SW480 (cell line): ENCODE results near the gene ANGPTL5.
A peak's percentile ranks its signal among the peaks of the same experiment; 100 is the strongest.

ENCODE experiments used
- DNase-seq: peaks from one replicate; pipeline ENCODE4 v3.0.0-alpha.2; 2016; ENCODE audit warnings: low spot score

The ANGPTL5 gene

GRCh38 chr11:101885631-101886030 lies 30.7 kb downstream of the ANGPTL5 start:
- no peak for DNase-seq

DNA sequence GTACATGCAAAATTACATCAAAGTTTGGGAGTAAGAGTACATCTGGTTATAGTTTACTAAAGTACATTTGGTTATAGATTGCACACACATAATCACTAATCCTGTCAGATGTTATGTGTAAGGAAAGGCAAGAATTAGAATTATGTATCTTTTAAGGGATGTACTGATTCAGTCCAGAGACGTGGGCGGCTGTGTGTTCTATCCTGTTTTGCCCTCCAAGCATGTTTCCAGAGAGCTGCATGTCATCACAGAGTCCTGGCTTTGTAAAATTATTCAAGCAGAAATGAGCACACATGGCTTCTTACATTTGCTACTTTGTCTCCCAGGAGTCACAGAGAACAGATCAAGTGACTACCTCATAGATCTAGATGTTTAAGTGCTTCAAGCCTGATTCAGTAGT lies 34.7 kb downstream of the ANGPTL5 start:
- DNase-seq, result no peak

DNA sequence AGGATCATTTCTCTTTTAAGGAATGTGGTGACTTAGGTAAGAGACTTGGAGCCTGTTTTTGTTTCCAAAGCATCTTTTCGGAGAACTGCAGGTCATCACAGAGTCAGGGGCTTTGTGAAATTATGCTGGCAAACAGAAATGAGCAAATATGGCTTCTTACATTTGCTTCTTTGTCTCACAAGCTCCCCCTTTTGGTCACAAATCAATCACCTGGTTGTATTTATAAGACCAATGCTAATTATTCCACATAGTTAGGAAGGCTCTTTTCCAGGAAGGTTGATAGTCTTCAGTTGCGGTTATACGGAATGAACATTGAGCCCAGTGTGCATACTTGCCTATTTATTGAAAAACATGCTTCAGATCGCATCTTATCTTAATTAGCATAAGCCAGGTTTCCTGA lies 36.1 kb downstream of the ANGPTL5 start:
- DNase-seq, result peak; percentile 46

GRCh38 chr11:101872171-101872882 lies 44.0 kb downstream of the ANGPTL5 start:
- no peak for DNase-seq

DNA sequence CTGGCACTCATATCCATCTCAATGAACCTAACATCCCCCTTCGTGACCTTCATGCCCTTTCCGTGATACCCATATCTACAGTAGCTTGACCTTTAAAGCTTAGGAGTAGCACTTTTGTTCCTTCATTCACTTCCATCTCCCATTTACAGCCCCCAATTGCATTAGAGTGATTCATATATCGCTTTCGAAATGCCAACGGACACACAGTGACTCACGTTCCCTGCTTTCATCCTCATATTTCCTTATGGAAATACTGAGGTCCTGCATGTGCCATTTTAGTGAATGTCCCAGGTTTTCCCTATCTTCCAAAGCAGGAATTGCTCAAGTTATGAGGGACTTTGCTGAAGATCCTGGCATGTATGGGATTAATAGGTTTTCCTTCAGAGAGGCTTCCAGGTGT lies 45.8 kb downstream of the ANGPTL5 start:
- DNase-seq, result peak; percentile 9

- no peak for DNase-seq
These were observed 48.4 kb downstream of the ANGPTL5 start for GRCh38 chr11:101867951-101868350.

DNA sequence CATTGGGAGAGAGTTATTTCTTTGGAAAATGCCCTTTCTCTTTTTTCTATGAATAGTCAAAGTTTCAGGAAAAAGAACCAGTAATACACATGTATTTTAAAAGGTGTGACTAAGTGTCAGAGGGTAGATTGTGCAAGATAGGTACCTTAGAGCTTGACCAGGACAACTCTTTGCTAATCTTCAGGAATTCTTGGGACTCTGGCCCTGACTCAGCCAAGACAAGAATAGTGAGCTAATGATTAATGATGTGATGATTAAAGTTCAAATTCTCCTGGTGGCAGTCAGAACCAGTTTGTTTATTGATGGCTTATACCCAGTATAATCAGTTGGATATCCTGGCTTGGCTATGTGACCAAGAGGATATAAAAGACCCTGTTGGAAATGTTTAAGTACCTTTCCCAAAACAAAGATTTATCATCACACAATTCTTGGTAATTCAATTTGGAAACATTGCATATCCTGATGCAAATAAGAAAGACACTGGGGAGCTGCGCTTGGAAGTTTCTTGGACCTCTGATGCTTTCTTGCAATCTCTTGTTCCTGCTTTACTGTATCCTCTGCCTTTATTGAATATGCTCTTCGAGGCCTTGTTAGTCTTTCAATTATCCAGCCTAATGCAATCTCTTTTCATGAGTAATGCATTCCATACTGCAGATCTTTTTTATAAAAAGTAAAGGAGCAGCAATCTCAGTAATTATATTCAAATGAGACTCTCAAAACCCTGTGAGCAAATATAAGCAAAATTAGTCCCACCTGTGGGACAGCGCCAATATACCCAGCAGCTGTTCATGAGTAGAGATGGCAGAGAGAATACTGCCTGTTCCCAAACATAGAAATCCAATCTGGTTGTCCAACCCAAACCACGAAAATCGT lies 49.5 kb downstream of the ANGPTL5 start:
- no peak for DNase-seq

- DNase-seq, result no peak
These were observed 52.2 kb downstream of the ANGPTL5 start for GRCh38 chr11:101864098-101864497.

DNA sequence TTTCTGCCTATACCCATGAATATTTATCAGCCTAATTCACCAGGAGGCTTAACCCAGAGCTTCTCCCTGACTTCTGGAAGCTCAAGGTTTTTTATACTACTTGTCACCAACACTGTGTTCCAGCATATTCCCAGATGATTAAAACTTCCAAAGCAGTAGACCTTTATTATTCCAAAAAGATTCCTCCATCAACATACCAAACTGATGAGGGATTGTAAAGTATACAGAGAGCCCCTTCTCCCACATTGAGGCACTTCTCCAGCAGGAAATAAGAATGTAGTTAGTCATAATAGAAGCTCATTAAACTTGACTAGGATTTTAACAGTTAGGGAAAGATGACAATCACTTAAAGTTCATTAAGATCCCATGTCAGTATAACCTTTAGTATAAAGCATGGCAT lies 53.0 kb downstream of the ANGPTL5 start:
- DNase-seq, result no peak

DNA sequence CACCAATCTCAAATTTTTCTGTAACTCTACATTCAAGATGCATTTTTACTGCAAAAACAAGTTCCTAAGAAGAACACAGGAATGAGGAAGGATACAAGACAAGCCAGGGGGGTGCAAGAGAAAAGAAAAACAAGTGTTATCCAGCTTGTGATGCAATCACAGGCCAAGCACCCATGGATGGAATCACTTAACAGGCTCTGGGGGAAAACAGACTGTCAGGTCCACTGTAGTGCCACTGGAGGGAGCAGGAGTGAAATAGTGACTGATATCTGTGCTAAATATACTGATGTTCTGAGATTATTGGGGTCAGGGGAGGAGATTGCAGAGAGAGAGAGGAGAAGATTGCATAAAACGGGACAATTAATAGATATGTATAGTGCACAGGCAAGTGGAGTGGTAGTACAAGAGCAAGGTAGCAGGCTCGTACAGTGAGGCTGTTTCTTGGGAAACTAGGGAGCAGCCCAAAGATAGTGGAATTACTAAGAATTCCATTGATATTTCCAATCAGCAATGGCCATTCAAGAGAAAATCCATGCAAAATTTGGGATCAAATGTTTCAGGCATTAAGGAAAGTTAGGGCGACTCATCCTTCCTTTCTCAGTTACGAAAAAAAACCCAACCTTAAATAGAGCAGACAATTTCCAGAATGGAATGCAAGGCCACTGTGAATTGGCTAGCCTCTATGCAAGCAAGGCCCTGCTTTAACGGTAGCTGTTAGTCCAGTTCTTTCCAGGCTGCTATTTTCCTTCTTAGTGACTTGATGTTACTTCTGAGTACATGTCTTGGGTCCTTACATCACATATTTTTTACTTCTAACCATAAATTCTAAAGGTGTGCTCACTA lies 53.7 kb downstream of the ANGPTL5 start:
- peak; percentile 58 for DNase-seq

- peak; percentile 73 for DNase-seq
These were observed 55.5 kb downstream of the ANGPTL5 start for GRCh38 chr11:101860696-101861427.

GRCh38 chr11:101852260-101852659 lies 64.1 kb downstream of the ANGPTL5 start:
- DNase-seq, result peak; percentile 62

DNA sequence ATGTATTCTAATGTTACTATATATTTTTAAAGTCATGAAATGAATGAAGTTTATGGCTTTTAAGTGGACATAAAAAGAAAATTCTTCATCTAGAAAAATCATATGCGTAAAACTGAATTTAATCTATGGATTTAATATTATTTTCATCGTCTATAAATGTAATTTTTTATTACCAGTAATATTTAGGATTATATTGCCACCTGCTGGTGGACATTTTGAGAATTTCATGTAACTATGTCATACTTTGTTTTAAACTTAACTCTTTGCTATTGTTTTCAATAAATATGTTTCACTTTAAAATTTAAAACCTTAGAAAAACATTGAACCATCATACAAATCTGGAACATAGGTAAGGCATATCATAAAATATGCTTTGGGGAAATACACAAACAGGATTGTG lies 68.1 kb downstream of the ANGPTL5 start:
- DNase-seq, result peak; percentile 15

DNA sequence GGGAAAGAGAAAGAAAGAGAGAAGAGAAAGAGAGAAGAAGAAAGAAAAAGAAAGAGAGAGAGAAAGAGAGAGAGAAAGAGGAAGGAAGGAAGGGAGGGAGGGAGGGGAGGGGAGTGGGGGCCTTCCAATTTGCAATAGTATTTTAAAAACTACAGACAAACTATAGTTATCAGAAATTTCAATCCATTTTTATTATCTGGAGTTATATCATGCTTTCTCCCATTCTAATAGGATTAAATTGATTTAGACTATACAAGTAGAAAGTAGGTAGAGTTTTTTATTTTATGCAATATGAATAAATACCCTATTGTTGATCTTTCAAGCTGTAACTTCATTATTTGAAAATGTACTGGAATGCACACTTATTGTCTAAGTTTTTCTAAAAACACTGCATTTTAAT lies 71.7 kb downstream of the ANGPTL5 start:
- DNase-seq, result no peak

GRCh38 chr11:101840704-101841103 lies 75.6 kb downstream of the ANGPTL5 start:
- DNase-seq, result no peak
